GM12892 (cell line): ENCODE results near the gene SMG7.

Experiments used
- POLR2A ChIP-seq: IDR thresholded peaks from 2 replicates; pipeline ENCODE4 v1.6.1; 2011; ENCODE audit warnings: low read depth, low read length, control low read depth
- POLR2AphosphoS5 ChIP-seq: IDR thresholded peaks from 2 replicates; pipeline ENCODE4 v1.6.1; 2011; ENCODE audit warnings: low read depth, low read length, control low read depth
- TAF1 ChIP-seq: IDR thresholded peaks from 2 replicates; pipeline ENCODE4 v1.6.1; 2011; ENCODE audit warnings: low read depth, mild to moderate bottlenecking, control low read depth, low read length, borderline replicate concordance

GRCh38 chr1:183600634-183601033, 128.3 kb downstream of the SMG7 start:
- TF ChIP-seq POLR2AphosphoS5 (no peak), POLR2A (no peak), TAF1 (no peak)
